Astrocyte of the spinal cord (primary cell): ENCODE results near the gene WFS1.

Experiments
- DNase-seq: peaks from one replicate; pipeline ENCODE4 v3.0.0; 2011; ENCODE audit warnings: low read depth, low spot score
- H3K4me3 ChIP-seq: 2 replicates; pipeline ENCODE4 v1.5.1; 2011; ENCODE audit warnings: low read depth, mild to moderate bottlenecking, low read length, moderate library complexity
- in situ Hi-C: cut with HindIII; loops from 2 replicates; pipeline ENCODE4 v1.10.0; 2017; ENCODE audit warnings: low sequenced_read_pairs
- TF ChIP-seq, protein P1 (sequence below): IDR thresholded peaks from 2 replicates; pipeline ENCODE4 v1.5.1; 2012; ENCODE audit warnings: low read depth, mild to moderate bottlenecking, low read length, inconsistent platforms

WFS1 gene

DNA sequence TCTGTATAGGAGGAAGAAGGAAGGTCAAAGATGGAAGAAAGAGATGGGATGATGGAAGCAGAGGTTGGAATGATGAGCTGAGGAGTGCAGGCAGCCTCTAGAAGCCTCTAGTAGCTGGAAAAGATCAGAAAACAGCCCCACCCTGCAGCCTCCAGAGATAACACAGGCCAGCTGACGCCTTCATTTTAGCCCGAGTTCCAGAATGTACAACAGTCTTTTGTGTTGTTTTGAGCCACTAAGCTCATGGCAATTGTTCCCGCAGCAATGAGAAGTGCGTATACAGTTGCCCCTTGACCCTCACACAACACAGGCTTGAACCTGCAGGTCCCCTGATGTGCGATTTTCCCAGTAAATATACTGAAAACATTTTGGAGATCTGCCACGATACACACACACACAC, 72.0 kb downstream of the WFS1 start:
- TF ChIP-seq, protein P1, sequence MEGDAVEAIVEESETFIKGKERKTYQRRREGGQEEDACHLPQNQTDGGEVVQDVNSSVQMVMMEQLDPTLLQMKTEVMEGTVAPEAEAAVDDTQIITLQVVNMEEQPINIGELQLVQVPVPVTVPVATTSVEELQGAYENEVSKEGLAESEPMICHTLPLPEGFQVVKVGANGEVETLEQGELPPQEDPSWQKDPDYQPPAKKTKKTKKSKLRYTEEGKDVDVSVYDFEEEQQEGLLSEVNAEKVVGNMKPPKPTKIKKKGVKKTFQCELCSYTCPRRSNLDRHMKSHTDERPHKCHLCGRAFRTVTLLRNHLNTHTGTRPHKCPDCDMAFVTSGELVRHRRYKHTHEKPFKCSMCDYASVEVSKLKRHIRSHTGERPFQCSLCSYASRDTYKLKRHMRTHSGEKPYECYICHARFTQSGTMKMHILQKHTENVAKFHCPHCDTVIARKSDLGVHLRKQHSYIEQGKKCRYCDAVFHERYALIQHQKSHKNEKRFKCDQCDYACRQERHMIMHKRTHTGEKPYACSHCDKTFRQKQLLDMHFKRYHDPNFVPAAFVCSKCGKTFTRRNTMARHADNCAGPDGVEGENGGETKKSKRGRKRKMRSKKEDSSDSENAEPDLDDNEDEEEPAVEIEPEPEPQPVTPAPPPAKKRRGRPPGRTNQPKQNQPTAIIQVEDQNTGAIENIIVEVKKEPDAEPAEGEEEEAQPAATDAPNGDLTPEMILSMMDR, result no peak
- no peak for DNase-seq
- in situ Hi-C loops, result no loop called here
- H3K4me3 ChIP-seq, result no peak overlapping the region

DNA sequence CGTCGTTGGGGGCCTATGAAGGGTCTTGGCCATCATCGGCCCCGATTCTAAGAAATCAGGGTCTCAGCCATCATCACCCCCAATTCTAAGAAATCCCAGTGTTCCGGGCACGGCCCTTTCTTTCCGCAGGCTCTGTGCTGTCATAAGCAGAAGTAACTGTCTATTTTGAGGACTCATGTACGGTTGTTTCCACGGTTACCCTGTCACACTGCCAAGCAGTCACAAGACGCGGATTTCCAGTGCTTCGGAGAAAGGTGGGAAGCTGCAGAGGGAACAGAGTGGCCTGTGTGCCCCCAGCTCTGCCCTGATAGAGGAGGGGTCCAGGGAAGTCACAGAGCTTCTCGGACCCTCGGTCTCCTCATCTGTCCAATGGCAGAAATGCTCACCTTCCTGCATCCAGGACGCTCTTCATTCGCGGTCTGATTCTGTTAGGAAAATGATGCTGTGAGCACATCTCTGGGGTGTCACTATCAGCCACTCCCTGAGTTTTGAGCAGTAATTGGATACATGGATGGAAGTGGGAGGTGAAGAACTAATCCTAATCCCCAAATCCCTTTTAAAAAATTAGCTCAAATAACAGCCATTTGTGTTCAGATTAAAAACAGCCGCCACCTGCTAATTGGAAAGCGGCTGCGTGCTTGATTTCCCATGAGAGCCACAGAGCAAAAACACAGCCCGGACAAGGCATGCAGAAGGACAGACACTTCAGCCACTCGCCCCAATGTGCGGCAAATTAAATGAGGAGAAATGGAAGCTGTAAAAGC, 73.1 kb downstream of the WFS1 start:
- H3K4me3 ChIP-seq, result no peak overlapping the region
- TF ChIP-seq, protein P1, result no peak

DNA sequence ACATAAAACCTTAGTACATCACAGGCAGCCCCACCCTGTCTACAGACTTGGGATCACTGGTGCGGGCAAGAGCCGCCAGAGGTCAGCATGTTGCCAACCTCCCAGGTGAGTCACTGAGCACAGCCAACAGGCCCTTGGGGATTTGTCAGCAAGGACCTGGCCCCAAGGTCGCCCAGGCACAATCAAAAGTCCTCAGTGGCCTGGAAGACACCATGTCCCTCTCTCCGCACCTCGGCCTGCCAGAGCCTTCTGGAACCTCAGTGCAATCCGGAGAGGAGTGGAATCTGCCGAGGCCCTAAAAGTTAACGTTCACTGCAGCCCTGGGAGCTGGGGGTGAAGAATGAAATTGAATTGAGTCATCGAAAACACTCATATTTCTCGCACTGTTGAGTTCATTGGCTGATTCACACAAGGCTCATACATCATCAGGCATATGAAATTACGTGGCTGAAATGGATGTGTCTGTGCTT, 74.3 kb downstream of the WFS1 start:
- no peak overlapping the region for H3K4me3 ChIP-seq
- TF ChIP-seq, protein P1, result peak; percentile 11
- in situ Hi-C loops, result no loop called here
- DNase-seq, result peak; percentile 44

More for the DNA sequence above, 73.1 kb downstream of the WFS1 start:
- in situ Hi-C loops, result no loop called here
- DNase-seq, result no peak

DNA sequence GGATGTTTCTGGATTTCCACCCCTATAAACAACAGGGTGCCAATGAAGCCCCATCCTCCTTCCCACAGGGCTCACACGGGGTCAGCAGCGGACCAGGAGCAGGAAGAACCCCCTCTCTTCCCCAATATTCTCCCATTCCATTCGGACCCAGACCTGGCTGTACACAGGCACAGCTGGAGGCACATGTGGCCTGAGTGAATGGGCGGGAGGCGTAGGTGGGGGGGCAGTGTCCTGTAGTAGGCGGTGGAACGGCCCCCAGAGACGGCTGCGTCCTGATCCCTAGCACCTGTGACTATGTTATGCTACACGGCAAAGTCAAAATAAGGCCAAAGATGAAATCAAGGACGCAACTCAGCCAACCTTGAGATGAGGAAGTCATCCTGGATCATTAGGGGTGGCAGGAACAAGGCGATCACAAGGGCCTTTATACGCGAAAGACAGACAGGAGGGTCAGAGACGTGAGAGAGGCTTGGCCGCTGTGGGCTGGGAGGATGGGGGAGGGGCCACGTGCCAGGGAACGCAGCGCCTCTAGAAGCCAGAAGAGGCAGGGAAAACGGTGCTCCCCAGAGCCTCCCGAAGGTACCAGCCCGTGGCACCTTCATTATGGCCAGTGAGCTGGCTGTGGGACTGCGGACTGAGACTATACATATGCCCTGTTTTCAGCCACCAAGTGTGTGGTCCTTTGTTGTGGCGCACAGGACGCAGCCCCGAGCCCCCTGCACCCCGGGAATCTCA, 75.6 kb downstream of the WFS1 start:
- H3K4me3 ChIP-seq, result no peak overlapping the region
- in situ Hi-C loops, result no loop called here
- TF ChIP-seq, protein P1, result no peak
- DNase-seq, result no peak

DNA sequence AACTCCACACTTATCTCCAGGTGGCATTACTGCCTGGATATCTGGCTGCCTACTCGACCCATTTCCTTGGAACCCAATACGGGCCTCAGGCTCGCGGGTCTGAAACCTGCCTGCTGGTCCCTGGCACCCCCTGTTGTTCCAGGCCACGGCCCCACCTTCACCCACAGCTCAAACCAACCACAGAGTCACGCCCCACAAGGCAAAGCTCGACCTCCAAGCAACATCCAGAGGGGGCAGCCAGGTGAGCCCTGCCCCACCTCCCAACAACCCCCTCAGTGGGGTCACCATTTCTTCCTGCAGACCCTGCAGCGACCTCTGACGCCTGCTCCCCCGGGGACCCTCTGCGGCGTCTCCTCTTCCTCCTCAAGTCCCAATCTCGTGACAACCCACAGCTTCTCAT, 76.2 kb downstream of the WFS1 start:
- H3K4me3 ChIP-seq, result no peak overlapping the region
- in situ Hi-C loops, result no loop called here
- no peak for DNase-seq
- TF ChIP-seq, protein P1, result no peak

DNA sequence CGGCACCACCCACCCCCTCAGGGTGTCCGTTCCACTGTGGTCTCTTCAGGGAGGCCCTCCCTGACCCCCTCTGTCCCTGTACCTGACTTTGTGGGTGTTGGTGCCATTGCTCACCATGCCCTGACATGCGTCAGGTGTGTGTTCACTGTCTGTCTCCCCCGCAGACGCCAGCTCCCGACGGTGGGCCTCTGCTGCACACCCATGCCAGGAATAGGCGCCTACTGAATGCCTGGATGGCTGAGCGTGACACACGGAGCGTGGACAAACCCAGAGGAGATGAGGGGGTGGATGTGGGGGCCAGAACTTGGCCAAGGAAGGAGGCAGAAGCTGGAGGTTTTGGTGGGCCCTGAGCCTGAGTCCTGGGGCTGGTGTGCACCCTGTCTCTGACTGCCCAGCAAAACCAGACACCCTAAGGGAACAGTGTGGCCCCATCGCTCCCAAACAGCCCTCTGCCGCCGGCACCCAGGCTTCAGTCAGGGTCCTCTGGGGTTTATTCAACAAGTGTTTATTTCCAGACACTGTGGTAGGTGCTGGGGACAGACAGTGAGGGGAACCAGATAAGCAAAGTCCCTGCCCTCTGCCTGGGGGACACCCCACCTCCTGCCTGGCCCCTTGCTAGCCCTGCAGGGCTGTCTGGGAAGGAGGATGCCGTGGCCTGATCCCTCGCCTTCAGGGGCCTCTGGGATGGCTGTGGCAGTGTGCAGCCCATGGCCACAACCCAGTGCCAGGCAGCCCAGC, 76.9 kb downstream of the WFS1 start:
- no peak overlapping the region for H3K4me3 ChIP-seq
- DNase-seq, result no peak
- TF ChIP-seq, protein P1, result no peak
- in situ Hi-C loops, result no loop called here
